GM20000 (cell line): Measurements from ENCODE around the gene KYNU.

ENCODE experiments used
- DNase-seq: peaks from one replicate; pipeline ENCODE4 v3.0.0; 2012; ENCODE audit warnings: low spot score
- CTCF ChIP-seq: IDR thresholded peaks from 2 replicates; pipeline ENCODE4 v1.5.1; 2012; ENCODE audit warnings: mild to moderate bottlenecking, control low read depth; ENCODE audit errors: extremely low read depth, missing control alignments

KYNU gene

GRCh38 chr2:142920571-142920970, 43.1 kb downstream of the KYNU start:
- no peak for TF ChIP-seq CTCF
- DNase-seq = no peak

- DNase-seq = no peak
- TF ChIP-seq CTCF = no peak
These were observed 49.0 kb downstream of the KYNU start for GRCh38 chr2:142926445-142926844.

GRCh38 chr2:142930835-142931398, 53.5 kb downstream of the KYNU start:
- TF ChIP-seq CTCF = no peak
- no peak for DNase-seq

GRCh38 chr2:142933916-142934315, 56.5 kb downstream of the KYNU start:
- no peak for TF ChIP-seq CTCF
- no peak for DNase-seq

- DNase-seq = no peak
- TF ChIP-seq CTCF = no peak
These were observed 58.2 kb downstream of the KYNU start for GRCh38 chr2:142935563-142936089.

GRCh38 chr2:142936629-142937028, 59.2 kb downstream of the KYNU start:
- DNase-seq = no peak
- TF ChIP-seq CTCF = no peak

- TF ChIP-seq CTCF = no peak
- no peak for DNase-seq
These were observed 59.9 kb downstream of the KYNU start for GRCh38 chr2:142937347-142937746.
